Lower leg skin (tissue), 4 donors: Measurements from ENCODE around the gene PRLH. TPM values are rescaled to one million over a fixed set of nuclear protein-coding genes. Genes with fewer than 3 reads are reported as not detected.
"Not testable (repeated sequence)": the region's sequence is repeated elsewhere in the genome, so short reads cannot be mapped to it uniquely, and the experiment has no call there.

Experiments
- DNase-seq, 2 donors: peaks; one replicate each; pipeline ENCODE4 v3.0.0-alpha.2; 2019; ENCODE audit warnings: low spot score in 2 of 2
- H3K4me3 ChIP-seq: fragments of 200-600 bp; sonication (generic); 2 replicates; pipeline ENCODE4 v1.5.1; 2017; ENCODE audit warnings: mild to moderate bottlenecking, low read depth; ENCODE audit not compliant: poor library complexity, severe bottlenecking
- CTCF ChIP-seq, 3 donors: fragments of 450-650 bp; IDR thresholded peaks; one replicate each; pipeline ENCODE4 v1.5.1; 2016; ENCODE audit warnings: antibody characterized with exemption in 3 of 3, mild to moderate bottlenecking in 3 of 3, moderate library complexity in 2 of 3
- POLR2A ChIP-seq, 2 donors: fragments of 450-650 bp; IDR thresholded peaks; one replicate each; pipeline ENCODE4 v1.6.1; 2016 to 2017; ENCODE audit warnings: antibody characterized with exemption in 2 of 2, mild to moderate bottlenecking in 1 of 2, moderate library complexity in 1 of 2
- WGBS, 2 donors: methylation state at CpG; one replicate each; pipeline ENCODE4 v1.1.5; 2018; 5-methylcytosine and 5-hydroxymethylcytosine counted together
- intact Hi-C: fragments of 100-400 bp; cut with DNase I; formaldehyde crosslinking; loops from one replicate; pipeline ENCODE4 v1.15.0; 2023; ENCODE audit warnings: low total_unique reads
- total RNA-seq, 4 donors: library from RNA; depleted of rRNA; stranded (reverse); fragments of >200 nt; gene quantifications; one replicate each; pipeline ENCODE4 v1.1.0, GENCODE V29; 2016

Gene PRLH
- total RNA-seq, 4 donors from 2014 or later = not detected

- TF ChIP-seq CTCF (IDR thresholded peaks at IDR 0.05) = no peak
- no peak for TF ChIP-seq POLR2A (IDR thresholded peaks at IDR 0.05)
- intact Hi-C loops = loop anchor here (10.0 kb wide), 1 partner anchor 150 kb away; no protein-coding TSS in a partner anchor
- WGBS, 2 donors = 84% methylated on average over 5 of the region's 5 CpGs
- no peak overlapping the region for H3K4me3 ChIP-seq
- DNase-seq = no peak
These were observed 28.1 kb downstream of the PRLH start for GRCh38 chr2:237594514-237594871.

- not testable (repeated sequence) for H3K4me3 ChIP-seq, DNase-seq
- 96% methylated on average over 5 of the region's 5 CpGs for WGBS, 2 donors
- intact Hi-C loops = loop anchor here (10.0 kb wide), 1 partner anchor 149 kb away; no protein-coding TSS in a partner anchor
These were observed 29.6 kb downstream of the PRLH start for GRCh38 chr2:237595829-237596519.

GRCh38 chr2:237596520-237597195 is 30.3 kb downstream of the PRLH start:
- TF ChIP-seq CTCF (IDR thresholded peaks at IDR 0.05) = no peak
- no peak for TF ChIP-seq POLR2A (IDR thresholded peaks at IDR 0.05)
- no peak overlapping the region for H3K4me3 ChIP-seq
- intact Hi-C loops = loop anchor here (10.0 kb wide), 1 partner anchor 148 kb away; no protein-coding TSS in a partner anchor
- 77 to 85% methylated on average over 11 to 13 of the region's 13 CpGs for WGBS, 2 donors
- DNase-seq = no peak

DNA sequence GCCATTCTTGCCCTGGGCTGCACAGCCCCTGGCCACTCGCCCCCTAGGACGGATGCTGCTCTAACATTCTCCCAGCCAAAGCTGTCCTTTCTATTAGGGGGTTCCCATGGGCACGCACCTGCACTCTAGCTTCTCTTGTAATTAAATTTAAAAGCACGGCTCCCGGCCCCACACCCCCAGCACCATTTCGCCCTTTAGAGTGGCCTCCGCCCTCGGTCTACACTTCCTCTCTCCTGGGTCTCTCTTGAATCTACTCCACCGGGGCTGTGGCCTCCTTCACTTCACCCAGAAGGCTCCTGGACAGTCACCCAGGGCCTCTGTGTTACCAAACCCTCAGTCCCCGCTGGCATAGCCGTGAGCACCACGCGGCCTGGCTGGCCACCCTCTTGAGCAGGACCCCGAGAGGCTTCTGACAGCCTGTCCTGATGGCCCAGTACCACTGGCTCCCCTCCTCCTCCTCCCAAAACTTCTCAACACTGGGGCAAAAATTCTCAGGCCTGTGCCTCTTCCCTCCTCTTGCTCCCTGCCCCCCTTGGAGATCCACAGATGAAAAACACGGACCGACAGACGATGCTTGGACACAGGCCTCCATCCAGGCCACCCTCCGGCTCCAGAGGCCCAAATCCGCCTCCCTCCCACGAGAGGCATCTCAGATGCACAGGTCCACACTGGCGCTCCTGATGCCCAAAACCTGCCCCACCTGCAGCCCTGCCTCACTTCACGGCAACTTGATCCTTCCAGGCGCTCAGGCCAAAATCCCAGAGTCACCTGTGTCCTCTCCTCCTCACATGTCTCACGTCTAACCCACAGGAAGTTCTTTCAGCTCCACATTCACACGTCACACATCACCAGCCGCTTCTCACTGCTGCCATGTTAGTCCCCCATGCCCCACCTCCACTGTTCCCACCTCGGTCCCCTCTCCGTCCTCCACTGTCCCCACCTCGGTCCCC is 31.1 kb downstream of the PRLH start:
- DNase-seq = no peak
- WGBS, 2 donors = 91 to 93% methylated on average over 29 of the region's 29 CpGs
- no peak overlapping the region for H3K4me3 ChIP-seq
- TF ChIP-seq CTCF (IDR thresholded peaks at IDR 0.05) = no peak
- TF ChIP-seq POLR2A (IDR thresholded peaks at IDR 0.05) = no peak
- intact Hi-C loops = loop anchor here (10.0 kb wide), 1 partner anchor 147 kb away; no protein-coding TSS in a partner anchor

DNA sequence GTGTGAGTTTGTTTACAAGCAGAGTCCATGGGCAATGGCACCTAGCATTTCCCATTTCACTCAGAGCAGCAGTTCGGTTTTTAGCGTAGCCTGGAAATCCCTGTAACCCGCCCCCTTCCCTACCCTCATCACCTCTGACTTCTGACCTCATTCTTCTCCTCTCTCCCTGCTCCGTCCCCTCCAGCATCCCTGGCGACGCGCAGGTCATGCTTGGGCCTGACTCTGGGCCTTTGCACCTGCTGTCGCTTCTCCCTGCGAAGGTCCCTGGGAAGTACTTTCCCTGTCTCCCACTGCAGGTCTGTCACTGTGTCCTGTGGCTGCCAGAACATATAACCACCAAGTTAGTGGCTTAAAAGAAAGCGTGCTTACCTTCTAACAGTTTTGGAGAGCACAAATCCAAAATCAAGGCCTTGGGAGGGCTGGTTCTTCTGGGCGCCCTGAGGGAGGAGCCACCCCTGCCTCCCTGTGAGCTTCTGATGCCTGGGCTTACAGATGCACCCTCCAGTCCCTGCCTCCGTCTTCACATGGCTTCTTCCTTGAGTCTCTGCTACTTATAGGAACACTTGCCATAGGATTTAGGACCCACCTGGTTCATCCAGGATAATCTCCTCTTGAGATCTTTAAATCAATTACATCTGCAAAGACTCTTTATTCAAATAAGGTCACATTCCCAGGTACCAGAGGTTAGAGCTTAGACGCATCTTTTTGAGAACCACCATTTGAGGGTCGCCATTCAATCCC is 32.3 kb downstream of the PRLH start:
- WGBS, 2 donors = 93 to 96% methylated on average over 14 of the region's 14 CpGs
- TF ChIP-seq CTCF (IDR thresholded peaks at IDR 0.05) (no peak), POLR2A (IDR thresholded peaks at IDR 0.05) (no peak)
- no peak for DNase-seq
- intact Hi-C loops = loop anchor here (10.0 kb wide), 1 partner anchor 146 kb away; no protein-coding TSS in a partner anchor
- no peak overlapping the region for H3K4me3 ChIP-seq
